Natural killer cell (primary cell): ENCODE measurements around the gene KRTAP10-1. TPM values are rescaled to one million over a fixed set of nuclear protein-coding genes. Genes with fewer than 3 reads are reported as not detected.

Source experiments
- ATAC-seq, 3 donors: fragments of 150-1000 bp in 2 of 3; fragments of 200-7000 bp in 1 of 3; cut with Tn5 transposase; 1 replicate in 1 of 3; 2 replicates in 2 of 3; pipeline ENCODE4 v1.10.0; 2021; ENCODE audit warnings: mild to moderate bottlenecking in 2 of 3, moderate library complexity in 2 of 3
- DNase-seq, 2 donors: peaks; one replicate each; pipeline versions ENCODE4 v3.0.0 to v3.0.0-alpha.2; 2013 to 2021; ENCODE audit warnings: mixed read lengths in 1 of 2
- H3K27ac ChIP-seq: one replicate; pipeline ENCODE4 v1.5.1; 2013; ENCODE audit warnings: mild to moderate bottlenecking, low read length
- H3K27me3 ChIP-seq: one replicate; pipeline ENCODE4 v1.6.1; 2013; ENCODE audit warnings: low read length; ENCODE audit not compliant: control insufficient read depth, insufficient read depth
- H3K36me3 ChIP-seq: one replicate; pipeline ENCODE4 v1.6.1; 2013; ENCODE audit warnings: low read length; ENCODE audit not compliant: control insufficient read depth, insufficient read depth
- H3K4me1 ChIP-seq: one replicate; pipeline ENCODE4 v1.6.1; 2013; ENCODE audit warnings: low read length; ENCODE audit not compliant: control insufficient read depth, insufficient read depth
- H3K4me3 ChIP-seq: one replicate; pipeline ENCODE4 v1.5.1; 2013; ENCODE audit warnings: low read length
- H3K9me3 ChIP-seq: one replicate; pipeline ENCODE4 v1.6.1; 2013; ENCODE audit warnings: low read length; ENCODE audit not compliant: control insufficient read depth, insufficient read depth
- H3K27ac Mint-ChIP-seq, 2 donors: one replicate each; pipeline ENCODE4 v1.8.0; 2022; ENCODE audit warnings: mild to moderate bottlenecking in 2 of 2, mixed read lengths in 2 of 2, moderate library complexity in 1 of 2
- H3K27me3 Mint-ChIP-seq, 2 donors: one replicate each; pipeline ENCODE4 v1.8.0; 2022; ENCODE audit warnings: low read depth in 2 of 2, mixed read lengths in 2 of 2
- H3K36me3 Mint-ChIP-seq: one replicate; pipeline ENCODE4 v1.8.0; 2022; ENCODE audit warnings: mixed read lengths
- H3K4me1 Mint-ChIP-seq, 2 donors: one replicate each; pipeline ENCODE4 v1.8.0; 2022; ENCODE audit warnings: mixed read lengths in 2 of 2
- H3K4me3 Mint-ChIP-seq: one replicate; pipeline ENCODE4 v1.8.0; 2022; ENCODE audit warnings: mild to moderate bottlenecking, moderate library complexity, mixed read lengths
- H3K9me3 Mint-ChIP-seq, 2 donors: one replicate each; pipeline ENCODE4 v1.8.0; 2022; ENCODE audit warnings: mixed read lengths in 2 of 2
- WGBS: methylation state at CpG from one replicate; pipeline ENCODE4 v1.1.7; 2013; ENCODE audit warnings: missing lambda C conversion rate; ENCODE audit not compliant: insufficient coverage; 5-methylcytosine and 5-hydroxymethylcytosine counted together
- intact Hi-C: fragments of 100-400 bp; cut with micrococcal nuclease; formaldehyde crosslinking; loops from one replicate; pipeline ENCODE4 v1.14.2; 2022
- total RNA-seq, 4 donors: library from RNA; stranded (reverse); fragments of 120-200 nt in 1 of 4; gene quantifications; one replicate each; pipeline versions ENCODE4 v1.2.3 to v1.2.4, GENCODE V29; 2013 to 2022
- TF ChIP-seq, protein P1 (sequence below): fragments of 200-600 bp; IDR thresholded peaks from one replicate; pipeline ENCODE4 v1.8.0; 2022; ENCODE audit warnings: antibody characterized with exemption

KRTAP10-1 gene
- total RNA-seq, 3 donors from 2014 or later (not counting 1 experiment from before 2014, with no cell fraction given), result not detected

GRCh38 chr21:44513389-44514217, 26.4 kb downstream of the KRTAP10-1 start:
- H3K4me1 Mint-ChIP-seq, result peaks cover 5 to 11% of the 10 kb centered on the region in 2 donors
- no peak overlapping the region for H3K27ac ChIP-seq
- no peaks in the 10 kb centered on the region for H3K27me3 ChIP-seq
- H3K27ac Mint-ChIP-seq, result no peak overlapping the region
- H3K9me3 ChIP-seq, result no peaks in the 10 kb centered on the region
- no peak overlapping the region for H3K4me3 ChIP-seq
- peaks cover 6% of the 10 kb centered on the region in 2 donors for H3K27me3 Mint-ChIP-seq
- TF ChIP-seq, protein P1, sequence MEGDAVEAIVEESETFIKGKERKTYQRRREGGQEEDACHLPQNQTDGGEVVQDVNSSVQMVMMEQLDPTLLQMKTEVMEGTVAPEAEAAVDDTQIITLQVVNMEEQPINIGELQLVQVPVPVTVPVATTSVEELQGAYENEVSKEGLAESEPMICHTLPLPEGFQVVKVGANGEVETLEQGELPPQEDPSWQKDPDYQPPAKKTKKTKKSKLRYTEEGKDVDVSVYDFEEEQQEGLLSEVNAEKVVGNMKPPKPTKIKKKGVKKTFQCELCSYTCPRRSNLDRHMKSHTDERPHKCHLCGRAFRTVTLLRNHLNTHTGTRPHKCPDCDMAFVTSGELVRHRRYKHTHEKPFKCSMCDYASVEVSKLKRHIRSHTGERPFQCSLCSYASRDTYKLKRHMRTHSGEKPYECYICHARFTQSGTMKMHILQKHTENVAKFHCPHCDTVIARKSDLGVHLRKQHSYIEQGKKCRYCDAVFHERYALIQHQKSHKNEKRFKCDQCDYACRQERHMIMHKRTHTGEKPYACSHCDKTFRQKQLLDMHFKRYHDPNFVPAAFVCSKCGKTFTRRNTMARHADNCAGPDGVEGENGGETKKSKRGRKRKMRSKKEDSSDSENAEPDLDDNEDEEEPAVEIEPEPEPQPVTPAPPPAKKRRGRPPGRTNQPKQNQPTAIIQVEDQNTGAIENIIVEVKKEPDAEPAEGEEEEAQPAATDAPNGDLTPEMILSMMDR, result no peak
- DNase-seq (no peak), ATAC-seq (no peak)
- H3K36me3 Mint-ChIP-seq, result no peaks in the 10 kb centered on the region
- peaks cover 14% of the 10 kb centered on the region for H3K4me1 ChIP-seq
- no peak overlapping the region for H3K4me3 Mint-ChIP-seq
- H3K9me3 Mint-ChIP-seq, result no peaks in the 10 kb centered on the region
- 91% methylated on average over 15 of the region's 15 CpGs for WGBS
- intact Hi-C loops, result loop anchor here (5.0 kb wide), 1 partner anchor 419 kb away; no protein-coding TSS in a partner anchor
- H3K36me3 ChIP-seq, result no peaks in the 10 kb centered on the region

DNA sequence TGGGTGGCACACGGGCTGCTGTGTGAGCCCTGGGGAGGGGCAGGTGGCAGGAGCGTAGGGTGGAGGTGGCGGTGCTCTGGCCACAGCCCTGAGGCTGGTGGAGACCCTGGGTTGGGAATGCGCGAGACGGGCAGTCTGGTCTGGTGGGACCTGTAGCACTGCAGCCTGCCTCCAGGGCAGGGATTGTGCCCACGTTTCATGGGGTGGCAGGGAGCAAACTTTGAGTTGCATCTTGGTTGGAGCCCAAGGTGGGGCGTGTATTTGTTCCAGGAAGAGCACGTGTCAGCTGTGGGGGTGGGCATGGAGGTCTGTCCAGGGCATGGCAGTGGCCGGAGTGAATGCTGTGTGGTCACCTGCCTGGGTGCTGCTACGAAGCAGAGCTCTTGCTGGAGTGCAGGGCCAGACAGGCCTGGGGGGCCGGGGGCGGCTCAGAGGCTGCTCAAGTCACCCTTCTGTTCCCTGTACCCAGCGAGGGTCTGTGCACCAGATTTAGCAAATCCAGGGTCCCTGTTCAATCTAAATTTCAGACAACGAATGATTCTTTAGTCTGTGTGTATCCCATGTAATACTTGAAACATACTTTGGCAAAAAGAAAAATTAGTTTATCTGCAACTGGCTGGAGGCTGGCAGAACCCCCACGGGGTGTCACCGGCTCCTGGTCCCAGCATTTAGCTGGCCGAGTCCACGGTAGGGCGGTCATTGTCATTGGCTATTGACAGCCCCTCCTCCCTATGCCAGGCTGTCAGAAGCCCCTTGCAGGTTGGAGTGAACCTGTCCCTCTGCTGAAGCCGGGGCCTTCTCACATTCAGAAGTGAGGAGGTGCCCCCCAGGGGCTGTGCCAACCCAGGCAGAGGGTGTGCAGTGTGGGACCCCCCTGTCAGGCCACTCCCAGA, 27.3 kb downstream of the KRTAP10-1 start:
- intact Hi-C loops, result loop anchor here (5.0 kb wide), 1 partner anchor 420 kb away; no protein-coding TSS in a partner anchor
- H3K27ac Mint-ChIP-seq, result no peak overlapping the region
- H3K4me3 Mint-ChIP-seq, result no peak overlapping the region
- H3K9me3 Mint-ChIP-seq, result no peaks in the 10 kb centered on the region
- Histone ChIP-seq H3K27me3 (no peaks in the 10 kb centered on the region), H3K9me3 (no peaks in the 10 kb centered on the region), H3K36me3 (no peaks in the 10 kb centered on the region), H3K27ac (no peak overlapping the region), H3K4me3 (no peak overlapping the region), H3K4me1 (peaks cover 14% of the 10 kb centered on the region)
- H3K4me1 Mint-ChIP-seq, result peaks cover 2 to 11% of the 10 kb centered on the region in 2 donors
- DNase-seq (no peak), ATAC-seq (no peak)
- peaks cover 2 to 6% of the 10 kb centered on the region in 2 donors for H3K27me3 Mint-ChIP-seq
- TF ChIP-seq, protein P1, result no peak
- H3K36me3 Mint-ChIP-seq, result no peaks in the 10 kb centered on the region
- 90% methylated on average over 21 of the region's 21 CpGs for WGBS

- H3K27me3 Mint-ChIP-seq, result peaks cover 0 to 5% of the 10 kb centered on the region in 2 donors
- TF ChIP-seq, protein P1, result no peak
- Histone ChIP-seq H3K4me1 (peaks cover 14% of the 10 kb centered on the region), H3K27ac (no peak overlapping the region), H3K27me3 (no peaks in the 10 kb centered on the region), H3K9me3 (no peaks in the 10 kb centered on the region), H3K4me3 (no peak overlapping the region), H3K36me3 (no peaks in the 10 kb centered on the region)
- 90% methylated on average over 8 of the region's 8 CpGs for WGBS
- no peak overlapping the region for H3K27ac Mint-ChIP-seq
- H3K36me3 Mint-ChIP-seq, result no peaks in the 10 kb centered on the region
- no peak for ATAC-seq
- no peak overlapping the region for H3K4me3 Mint-ChIP-seq
- no peaks in the 10 kb centered on the region for H3K9me3 Mint-ChIP-seq
- intact Hi-C loops, result loop anchor here (5.0 kb wide), 1 partner anchor 420 kb away; no protein-coding TSS in a partner anchor
- H3K4me1 Mint-ChIP-seq, result peaks cover 0 to 8% of the 10 kb centered on the region in 2 donors
- no peak for DNase-seq
Measured at GRCh38 chr21:44511938-44512275, 28.1 kb downstream of the KRTAP10-1 start.
